ENCODE results near the gene BPIFB2. TPM values are rescaled to one million over a fixed set of nuclear protein-coding genes. Genes with fewer than 3 reads are reported as not detected.

The BPIFB2 gene
- total RNA-seq, 4 donors from 2014 or later, result not detected

GRCh38 chr20:33010133-33010504 is 2.6 kb downstream of the BPIFB2 start:
- TF ChIP-seq CTCF (IDR thresholded peaks at IDR 0.05) (no peak), POLR2A (IDR thresholded peaks at IDR 0.05) (no peak)
- H3K9me3 ChIP-seq, result no peaks in the 10 kb centered on the region
- no peaks in the 10 kb centered on the region for H3K36me3 ChIP-seq
- no peaks in the 10 kb centered on the region for H3K27me3 ChIP-seq
- intact Hi-C loops (cut with DNase I; ENCODE audit: low total_unique reads), result no loop called here
- no peak overlapping the region for H3K4me3 ChIP-seq
- no peak for DNase-seq
- no peak overlapping the region for H3K27ac ChIP-seq
- no peaks in the 10 kb centered on the region for H3K4me1 ChIP-seq

- H3K27me3 ChIP-seq, result no peaks in the 10 kb centered on the region
- no peaks in the 10 kb centered on the region for H3K9me3 ChIP-seq
- DNase-seq, result no peak
- no peak for TF ChIP-seq CTCF (IDR thresholded peaks at IDR 0.05)
- TF ChIP-seq POLR2A (IDR thresholded peaks at IDR 0.05), result no peak
- H3K36me3 ChIP-seq, result no peaks in the 10 kb centered on the region
- intact Hi-C loops (cut with DNase I; ENCODE audit: low total_unique reads), result no loop called here
- H3K27ac ChIP-seq, result no peak overlapping the region
- H3K4me1 ChIP-seq, result no peaks in the 10 kb centered on the region
- no peak overlapping the region for H3K4me3 ChIP-seq
Measured at GRCh38 chr20:33010674-33011449, 3.4 kb downstream of the BPIFB2 start.

GRCh38 chr20:33012327-33013189 is 5.1 kb downstream of the BPIFB2 start:
- intact Hi-C loops (cut with DNase I; ENCODE audit: low total_unique reads), result no loop called here
- no peaks in the 10 kb centered on the region for H3K4me1 ChIP-seq
- H3K9me3 ChIP-seq, result no peaks in the 10 kb centered on the region
- no peaks in the 10 kb centered on the region for H3K36me3 ChIP-seq
- no peaks in the 10 kb centered on the region for H3K27me3 ChIP-seq
- no peak overlapping the region for H3K27ac ChIP-seq
- H3K4me3 ChIP-seq, result no peak overlapping the region
- no peak for DNase-seq
- TF ChIP-seq POLR2A (IDR thresholded peaks at IDR 0.05), result no peak
- no peak for TF ChIP-seq CTCF (IDR thresholded peaks at IDR 0.05)

GRCh38 chr20:33013701-33014326 is 6.3 kb downstream of the BPIFB2 start:
- DNase-seq, result no peak
- H3K4me3 ChIP-seq, result no peak overlapping the region
- TF ChIP-seq CTCF (IDR thresholded peaks at IDR 0.05) (no peak), POLR2A (IDR thresholded peaks at IDR 0.05) (no peak)
- no peaks in the 10 kb centered on the region for H3K4me1 ChIP-seq
- no peak overlapping the region for H3K27ac ChIP-seq
- H3K36me3 ChIP-seq, result no peaks in the 10 kb centered on the region
- intact Hi-C loops (cut with DNase I; ENCODE audit: low total_unique reads), result no loop called here
- H3K27me3 ChIP-seq, result no peaks in the 10 kb centered on the region
- H3K9me3 ChIP-seq, result no peaks in the 10 kb centered on the region
